Duodenal mucosa (tissue), 2 donors: ENCODE measurements around the gene PUS1.

Source experiments
- H3K27ac ChIP-seq: one replicate; pipeline ENCODE4 v1.7.0; 2013; ENCODE audit warnings: low read depth, low read length
- H3K27me3 ChIP-seq, 2 donors: one replicate each; pipeline ENCODE4 v1.7.0; 2013; ENCODE audit warnings: low read length in 2 of 2, control low read depth in 1 of 2; ENCODE audit not compliant: insufficient read depth in 2 of 2, control insufficient read depth in 1 of 2
- H3K36me3 ChIP-seq, 2 donors: one replicate each; pipeline ENCODE4 v1.7.0; 2013; ENCODE audit warnings: low read length in 2 of 2, control low read depth in 1 of 2; ENCODE audit not compliant: insufficient read depth in 2 of 2, control insufficient read depth in 1 of 2
- H3K4me1 ChIP-seq, 2 donors: one replicate each; pipeline ENCODE4 v1.7.0; 2013; ENCODE audit warnings: low read length in 2 of 2, control low read depth in 1 of 2; ENCODE audit not compliant: insufficient read depth in 2 of 2, control insufficient read depth in 1 of 2
- H3K4me3 ChIP-seq, 2 donors: one replicate each; pipeline ENCODE4 v1.7.0; 2013; ENCODE audit warnings: low read length in 2 of 2, low read depth in 1 of 2
- H3K9ac ChIP-seq, 2 donors: one replicate each; pipeline ENCODE4 v1.7.0; 2013; ENCODE audit warnings: low read length in 2 of 2, low read depth in 1 of 2
- H3K9me3 ChIP-seq, 2 donors: one replicate each; pipeline ENCODE4 v1.7.0; 2013; ENCODE audit warnings: low read length in 2 of 2, control low read depth in 1 of 2; ENCODE audit not compliant: control insufficient read depth in 1 of 2

Gene PUS1

GRCh38 chr12:131910302-131911027 lies 18.6 kb upstream of the PUS1 start:
- peaks cover 31 to 59% of the 10 kb centered on the region in 2 donors for H3K36me3 ChIP-seq
- H3K4me1 ChIP-seq: no peaks in the 10 kb centered on the region

GRCh38 chr12:131911028-131911650 lies 17.9 kb upstream of the PUS1 start:
- Histone ChIP-seq H3K4me1 (no peaks in the 10 kb centered on the region), H3K36me3 (peaks cover 34 to 65% of the 10 kb centered on the region in 2 donors), H3K9me3 (no peaks in the 10 kb centered on the region), H3K27me3 (no peaks in the 10 kb centered on the region), H3K27ac (no peak overlapping the region), H3K9ac (no peak overlapping the region), H3K4me3 (no peak overlapping the region)

More at GRCh38 chr12:131910302-131911027, 18.6 kb upstream of the PUS1 start:
- Histone ChIP-seq H3K27me3 (no peaks in the 10 kb centered on the region), H3K4me3 (no peak overlapping the region), H3K9ac (no peak overlapping the region), H3K9me3 (no peaks in the 10 kb centered on the region), H3K27ac (no peak overlapping the region)

- H3K27me3 ChIP-seq: no peaks in the 10 kb centered on the region
- peaks cover 41 to 70% of the 10 kb centered on the region in 2 donors for H3K36me3 ChIP-seq
- H3K4me1 ChIP-seq: no peaks in the 10 kb centered on the region
- H3K27ac ChIP-seq: no peak overlapping the region
- H3K9me3 ChIP-seq: no peaks in the 10 kb centered on the region
- no peak overlapping the region for H3K9ac ChIP-seq
- H3K4me3 ChIP-seq: no peak overlapping the region
Observed at GRCh38 chr12:131911851-131912477, 17.1 kb upstream of the PUS1 start.

GRCh38 chr12:131912518-131913274 lies 16.4 kb upstream of the PUS1 start:
- H3K9ac ChIP-seq: no peak overlapping the region
- H3K36me3 ChIP-seq: peaks cover 41 to 69% of the 10 kb centered on the region in 2 donors
- H3K4me1 ChIP-seq: no peaks in the 10 kb centered on the region
- H3K27me3 ChIP-seq: no peaks in the 10 kb centered on the region
- H3K4me3 ChIP-seq: no peak overlapping the region
- H3K27ac ChIP-seq: no peak overlapping the region
- H3K9me3 ChIP-seq: no peaks in the 10 kb centered on the region

- Histone ChIP-seq H3K36me3 (peaks cover 41 to 70% of the 10 kb centered on the region in 2 donors), H3K9me3 (no peaks in the 10 kb centered on the region), H3K27ac (no peak overlapping the region), H3K9ac (no peak overlapping the region), H3K4me1 (no peaks in the 10 kb centered on the region), H3K4me3 (no peak overlapping the region), H3K27me3 (no peaks in the 10 kb centered on the region)
Observed at GRCh38 chr12:131913666-131914065, 15.4 kb upstream of the PUS1 start.

GRCh38 chr12:131914179-131914702 lies 14.8 kb upstream of the PUS1 start:
- H3K36me3 ChIP-seq: peaks cover 41 to 64% of the 10 kb centered on the region in 2 donors
- no peak overlapping the region for H3K4me3 ChIP-seq
- no peaks in the 10 kb centered on the region for H3K27me3 ChIP-seq
- no peak overlapping the region for H3K9ac ChIP-seq
- no peaks in the 10 kb centered on the region for H3K4me1 ChIP-seq
- no peaks in the 10 kb centered on the region for H3K9me3 ChIP-seq
- no peak overlapping the region for H3K27ac ChIP-seq

GRCh38 chr12:131915000-131915689 lies 13.9 kb upstream of the PUS1 start:
- H3K27me3 ChIP-seq: no peaks in the 10 kb centered on the region
- H3K9me3 ChIP-seq: no peaks in the 10 kb centered on the region
- H3K27ac ChIP-seq: no peak overlapping the region
- no peak overlapping the region for H3K9ac ChIP-seq
- H3K36me3 ChIP-seq: peaks cover 40 to 65% of the 10 kb centered on the region in 2 donors
- H3K4me1 ChIP-seq: no peaks in the 10 kb centered on the region
- no peak overlapping the region for H3K4me3 ChIP-seq

GRCh38 chr12:131915823-131916222 lies 13.3 kb upstream of the PUS1 start:
- H3K36me3 ChIP-seq: peaks cover 34 to 65% of the 10 kb centered on the region in 2 donors

GRCh38 chr12:131916306-131917138 lies 12.6 kb upstream of the PUS1 start:
- H3K27me3 ChIP-seq: no peaks in the 10 kb centered on the region
- H3K9me3 ChIP-seq: no peaks in the 10 kb centered on the region
- H3K36me3 ChIP-seq: peaks cover 30 to 63% of the 10 kb centered on the region in 2 donors
- H3K9ac ChIP-seq: no peak overlapping the region
- H3K27ac ChIP-seq: no peak overlapping the region
- H3K4me3 ChIP-seq: no peak overlapping the region
- H3K4me1 ChIP-seq: no peaks in the 10 kb centered on the region

More at GRCh38 chr12:131915823-131916222, 13.3 kb upstream of the PUS1 start:
- no peaks in the 10 kb centered on the region for H3K4me1 ChIP-seq
- H3K9ac ChIP-seq: no peak overlapping the region
- no peaks in the 10 kb centered on the region for H3K9me3 ChIP-seq
- no peaks in the 10 kb centered on the region for H3K27me3 ChIP-seq
- no peak overlapping the region for H3K4me3 ChIP-seq
- H3K27ac ChIP-seq: no peak overlapping the region
